Thymus (tissue), 14 donors: ENCODE results near the gene CAPS. TPM values are rescaled to one million over a fixed set of nuclear protein-coding genes. Genes with fewer than 3 reads are reported as not detected.
"Not testable (repeated sequence)": the region's sequence is repeated elsewhere in the genome, so short reads cannot be mapped to it uniquely, and the experiment has no call there.

Experiments
- DNase-seq, 9 donors: peaks; one replicate each; pipeline ENCODE4 v3.0.0-alpha.2; 2013; ENCODE audit warnings: low spot score in 9 of 9, low read depth in 6 of 9, missing footprints in 1 of 9
- H3K27ac ChIP-seq, 2 donors: one replicate each; pipeline ENCODE4 v1.5.1; 2013; ENCODE audit warnings: control low read depth in 1 of 2, low read depth in 1 of 2, low read length in 1 of 2, mild to moderate bottlenecking in 1 of 2, moderate library complexity in 1 of 2
- H3K27me3 ChIP-seq, 2 donors: one replicate each; pipeline ENCODE4 v1.5.1; 2013; ENCODE audit warnings: low read length in 1 of 2; ENCODE audit not compliant: control insufficient read depth in 2 of 2, insufficient read depth in 1 of 2
- H3K36me3 ChIP-seq, 2 donors: one replicate each; pipeline ENCODE4 v1.5.1; 2013; ENCODE audit warnings: low read length in 1 of 2, mild to moderate bottlenecking in 1 of 2, moderate library complexity in 1 of 2; ENCODE audit not compliant: control insufficient read depth in 2 of 2, insufficient read depth in 2 of 2
- H3K4me1 ChIP-seq, 2 donors: one replicate each; pipeline ENCODE4 v1.5.1; 2013; ENCODE audit warnings: low read length in 2 of 2; ENCODE audit not compliant: control insufficient read depth in 2 of 2, insufficient read depth in 2 of 2
- H3K4me3 ChIP-seq, 2 donors: one replicate each; pipeline ENCODE4 v1.5.1; 2013; ENCODE audit warnings: low read length in 2 of 2, control low read depth in 1 of 2, mild to moderate bottlenecking in 1 of 2
- H3K9me3 ChIP-seq, 2 donors: one replicate each; pipeline ENCODE4 v1.5.1; 2013; ENCODE audit warnings: low read length in 1 of 2, mild to moderate bottlenecking in 1 of 2; ENCODE audit not compliant: control insufficient read depth in 2 of 2, insufficient read depth in 1 of 2
- WGBS: extraction: QIAGEN DNeasy Blood & Tissue Kit; methylation state at CpG from one replicate; pipeline ENCODE4 v1.1.7; 2013; 5-methylcytosine and 5-hydroxymethylcytosine counted together
- long read RNA-seq, 10 donors: transcript quantifications; one replicate each; lab custom pipeline, GENCODE V29; 2026
- polyA plus RNA-seq: library from polyadenylated mRNA; stranded (reverse); fragments of 200-250 nt; gene quantifications from one replicate; pipeline ENCODE4 v1.2.3, GENCODE V29; 2013
- total RNA-seq: library from RNA; stranded (reverse); fragments of 120-200 nt; gene quantifications from one replicate; pipeline ENCODE4 v1.2.4, GENCODE V29; 2013
- donor health status: healthy.

The CAPS gene
- 6.5 TPM for total RNA-seq
- 70.4 TPM for polyA plus RNA-seq
- long read RNA-seq, donor 1, partial matches to known transcripts, result 0 of 1 reads
- long read RNA-seq, donor 1, other reads (novel, unspliced or antisense), result 0 of 1 reads
- long read RNA-seq, donor 2, transcript CAPS-203 (5 exons, 3,750 nt), result major isoform, 32 of 43 reads
- long read RNA-seq, donor 2, partial matches to known transcripts, result 7 of 43 reads
- long read RNA-seq, donor 2, other reads (novel, unspliced or antisense), result 0 of 43 reads
- long read RNA-seq, donor 3, transcript CAPS-203 (5 exons, 3,750 nt), result major isoform, 8 of 8 reads
- long read RNA-seq, donor 3, partial matches to known transcripts, result 0 of 8 reads
- long read RNA-seq, donor 3, other reads (novel, unspliced or antisense), result 0 of 8 reads
- long read RNA-seq, donor 4, partial matches to known transcripts, result 0 of 1 reads
- long read RNA-seq, donor 4, other reads (novel, unspliced or antisense), result 0 of 1 reads
- long read RNA-seq, donor 5, transcript CAPS-203 (5 exons, 3,750 nt), result major isoform, 9 of 11 reads
- long read RNA-seq, donor 5, partial matches to known transcripts, result 0 of 11 reads
- long read RNA-seq, donor 5, other reads (novel, unspliced or antisense), result 0 of 11 reads
- long read RNA-seq, donor 6, partial matches to known transcripts, result 0 of 2 reads
- long read RNA-seq, donor 6, other reads (novel, unspliced or antisense), result 0 of 2 reads
- long read RNA-seq, donor 7, partial matches to known transcripts, result 0 of 1 reads
- long read RNA-seq, donor 7, other reads (novel, unspliced or antisense), result 0 of 1 reads
- long read RNA-seq, donor 8, partial matches to known transcripts, result 0 of 2 reads
- long read RNA-seq, donor 8, other reads (novel, unspliced or antisense), result 0 of 2 reads
- long read RNA-seq, donor 9, partial matches to known transcripts, result 0 of 2 reads
- long read RNA-seq, donor 9, other reads (novel, unspliced or antisense), result 0 of 2 reads
- long read RNA-seq, donor 10, result 0 reads

DNA sequence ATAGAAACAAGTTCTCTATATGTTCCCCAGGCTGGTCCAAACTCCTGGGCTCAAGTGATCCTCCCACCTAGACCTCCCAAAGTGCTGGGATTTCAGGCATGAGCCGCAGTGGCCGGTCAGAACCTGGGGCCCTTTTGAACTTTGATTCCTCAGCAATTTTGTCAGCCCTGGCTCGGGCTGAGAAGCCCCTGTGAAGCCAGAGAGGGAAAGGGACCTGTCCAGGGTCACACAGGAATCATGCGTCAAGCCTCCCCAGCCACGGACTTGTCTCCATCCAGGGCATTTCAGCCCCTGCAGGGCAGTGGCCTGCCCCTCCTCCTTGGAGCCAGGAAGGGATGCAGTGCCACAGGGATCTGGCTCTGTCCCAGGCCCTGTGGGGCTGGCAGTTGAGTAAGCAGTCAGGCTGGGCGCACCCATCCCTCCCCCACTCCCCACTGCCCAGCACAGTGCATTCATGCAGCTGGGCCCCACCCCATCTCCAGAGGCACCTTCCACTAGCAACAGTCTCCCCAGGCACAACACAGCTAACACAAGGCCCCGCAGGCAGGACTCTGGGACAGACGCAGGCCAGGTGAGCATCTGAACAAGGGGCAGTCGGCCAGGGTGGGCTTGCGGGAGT is at the start of gene CAPS:
CAPS (plus strand) TSS at position 516 of the 619 bp plus-strand sequence. CDS start 153 bp downstream, outside the sequence.
- H3K9me3 ChIP-seq, result no peaks in the 10 kb centered on the region
- peaks cover 0 to 3% of the 10 kb centered on the region in 2 donors for H3K4me1 ChIP-seq
- H3K36me3 ChIP-seq, result peaks cover 45 to 69% of the 10 kb centered on the region in 2 donors
- H3K4me3 ChIP-seq, result no peak within 1 kb of the TSS
- 96% methylated on average over 10 of the region's 10 CpGs for WGBS
- no peak within 1 kb of the TSS for H3K27ac ChIP-seq
- no peaks in the 10 kb centered on the region for H3K27me3 ChIP-seq
- no peak for DNase-seq

DNA sequence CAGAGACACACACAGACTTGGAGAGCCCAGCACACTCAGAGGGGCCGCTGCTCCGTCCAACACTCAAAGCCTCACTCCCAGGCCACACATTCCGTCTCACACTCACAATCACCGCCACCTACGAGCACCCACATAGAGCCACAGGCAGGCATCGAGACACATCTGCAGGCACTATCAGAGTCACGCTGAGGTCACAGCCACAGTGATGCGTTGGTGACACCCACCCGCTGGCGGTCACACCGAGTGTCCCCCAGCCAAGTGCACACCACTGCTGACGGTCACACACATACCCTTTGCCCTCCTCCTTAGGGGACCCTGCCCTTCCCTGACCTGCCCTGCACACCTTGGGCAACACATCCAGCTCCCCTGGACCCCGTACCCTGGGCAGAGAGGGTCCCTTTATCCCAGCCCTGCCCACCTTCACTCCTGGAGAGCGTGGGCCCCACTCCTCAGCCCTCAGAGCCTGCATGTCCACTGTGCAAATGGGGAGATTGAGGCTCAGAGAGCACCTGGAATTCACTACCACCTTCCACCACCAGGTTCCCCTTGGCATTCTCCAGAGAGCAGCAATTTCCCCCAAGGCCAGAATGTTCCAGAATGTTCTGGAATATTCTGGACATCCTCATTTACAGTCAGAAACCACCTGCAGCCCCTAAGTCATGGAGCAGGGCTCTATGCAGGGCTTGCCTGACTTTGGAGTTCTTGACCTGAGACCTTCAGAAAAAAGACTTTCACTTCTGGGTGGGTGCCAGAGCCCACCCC is 49.1 kb upstream of the CAPS start:
- 94% methylated on average over 14 of the region's 14 CpGs for WGBS
- Histone ChIP-seq H3K27ac (no peak overlapping the region), H3K4me3 (no peak overlapping the region), H3K4me1 (no peaks in the 10 kb centered on the region), H3K27me3 (no peaks in the 10 kb centered on the region), H3K9me3 (no peaks in the 10 kb centered on the region), H3K36me3 (no peaks in the 10 kb centered on the region)
- peak in 1 of 9 donors; percentile 6 for DNase-seq

DNA sequence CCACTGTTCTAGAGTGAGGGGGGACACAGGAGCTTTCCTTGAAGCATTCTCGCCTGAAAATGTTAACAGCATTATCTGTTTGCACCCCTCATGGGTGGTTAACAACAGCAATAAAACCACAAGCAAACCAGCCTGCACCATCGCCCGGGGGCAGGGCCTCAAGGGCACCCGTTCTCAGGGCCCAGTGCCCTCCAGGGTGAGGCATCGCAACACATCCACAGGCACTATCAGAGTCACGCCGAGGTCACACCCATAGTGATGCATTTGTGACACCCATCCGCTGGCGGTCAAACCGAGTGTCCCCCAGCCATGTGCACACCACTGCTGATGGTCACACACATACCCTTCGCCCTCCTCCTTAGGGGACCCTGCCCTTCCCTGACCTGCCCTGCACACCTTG is 48.3 kb upstream of the CAPS start:
- Histone ChIP-seq H3K27ac (no peak overlapping the region), H3K4me1 (no peaks in the 10 kb centered on the region), H3K9me3 (no peaks in the 10 kb centered on the region), H3K36me3 (no peaks in the 10 kb centered on the region), H3K27me3 (no peaks in the 10 kb centered on the region), H3K4me3 (no peak overlapping the region)
- WGBS, result 91% methylated on average over 11 of the region's 11 CpGs
- DNase-seq, result no peak

DNA sequence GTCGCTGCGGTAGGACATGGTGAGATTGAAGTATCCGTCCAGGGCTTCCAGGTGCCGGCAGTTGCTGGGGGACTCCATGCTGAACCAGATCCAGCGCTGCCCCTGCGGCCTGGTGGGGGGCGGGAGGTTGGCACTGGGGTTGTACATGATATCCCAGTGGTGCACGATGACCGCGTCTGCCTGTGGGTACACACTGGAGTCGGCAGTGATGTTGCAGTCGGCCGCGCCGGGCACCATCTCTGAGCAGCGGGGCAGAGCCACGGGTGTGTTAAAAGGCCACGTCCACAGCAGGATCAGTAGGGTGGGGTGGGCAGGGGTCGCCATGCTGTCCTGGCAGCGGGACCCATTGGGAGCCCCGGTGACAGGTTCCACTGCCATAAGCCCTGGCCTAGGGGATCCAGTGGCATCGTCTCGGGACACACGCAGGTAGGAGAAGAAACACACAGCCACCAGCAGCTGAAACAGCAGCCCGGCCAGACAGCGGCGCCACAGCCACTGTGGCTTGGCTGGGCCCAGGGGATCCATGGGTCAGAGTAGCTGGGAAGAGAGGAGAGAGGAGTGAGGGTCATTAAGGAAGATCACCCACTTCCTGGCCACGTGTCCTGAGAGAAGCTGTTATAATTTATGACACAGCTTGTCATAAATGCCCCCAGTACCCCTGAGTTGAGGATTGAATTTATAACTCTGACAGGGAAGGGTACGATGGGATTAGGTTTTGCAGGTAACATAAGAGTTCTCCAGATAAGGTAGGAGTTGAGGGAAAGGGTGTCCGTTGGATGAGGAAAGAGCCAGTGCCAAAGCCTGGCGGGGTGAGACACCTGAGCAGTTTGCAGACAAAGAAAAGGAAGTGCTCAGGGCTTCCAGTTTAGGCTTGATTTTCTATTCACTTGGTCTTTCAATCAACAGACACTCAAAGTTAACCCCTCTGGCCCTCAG is 46.6 kb upstream of the CAPS start:
- 89% methylated on average over 31 of the region's 31 CpGs for WGBS
- Histone ChIP-seq H3K4me1 (no peaks in the 10 kb centered on the region), H3K9me3 (no peaks in the 10 kb centered on the region), H3K36me3 (no peaks in the 10 kb centered on the region), H3K27ac (no peak overlapping the region), H3K4me3 (no peak overlapping the region), H3K27me3 (no peaks in the 10 kb centered on the region)
- no peak for DNase-seq

DNA sequence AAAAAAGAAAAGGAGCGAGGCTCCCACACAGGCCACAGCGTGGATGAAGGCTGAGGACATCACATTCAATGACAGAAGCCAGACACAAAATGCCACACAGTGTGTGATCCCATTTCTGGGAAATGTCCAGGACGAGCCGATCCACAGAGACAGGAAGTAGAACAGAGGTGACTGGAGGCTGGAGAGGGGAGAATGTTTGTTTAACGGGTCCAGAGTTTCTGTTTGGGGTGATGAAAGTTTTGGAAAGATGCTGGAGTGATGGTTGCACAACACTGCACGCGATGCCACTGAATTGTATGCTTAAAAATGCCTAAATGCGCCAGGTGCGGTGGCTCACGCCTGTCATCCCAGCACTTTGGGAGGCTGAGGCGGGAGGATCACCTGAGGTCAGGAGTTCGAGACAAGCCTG is 43.1 kb upstream of the CAPS start:
- 90% methylated on average over 12 of the region's 12 CpGs for WGBS

DNA sequence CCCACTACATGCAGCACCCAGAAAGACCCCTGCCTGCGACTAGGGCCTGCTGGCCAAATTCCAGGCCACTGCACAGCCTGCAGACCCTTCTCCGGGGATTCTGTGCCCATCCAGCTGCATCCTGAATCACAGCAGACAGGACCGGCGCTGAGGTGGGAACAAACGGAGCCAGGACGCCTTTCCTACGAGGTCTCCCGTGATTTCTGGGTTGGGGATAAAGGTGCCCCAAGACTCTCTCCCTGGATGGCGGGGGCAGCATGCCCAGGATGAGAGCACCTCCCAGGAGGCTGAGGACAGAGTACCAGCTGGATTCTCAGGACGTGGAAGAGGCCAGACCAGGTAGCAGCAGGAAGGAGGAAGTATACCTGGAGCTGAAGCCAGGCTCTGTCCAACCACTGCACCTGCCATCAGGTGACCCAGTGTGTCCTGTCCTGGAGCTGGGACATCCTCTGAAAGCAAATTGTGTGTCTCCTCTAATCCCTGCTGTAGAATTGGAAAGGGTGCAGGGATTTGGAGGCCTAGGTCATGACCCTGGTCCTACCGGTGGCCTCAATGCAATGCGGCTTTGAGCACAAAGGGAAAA is 40.3 kb upstream of the CAPS start:
- no peaks in the 10 kb centered on the region for H3K36me3 ChIP-seq
- no peaks in the 10 kb centered on the region for H3K4me1 ChIP-seq
- no peak overlapping the region for H3K27ac ChIP-seq
- no peaks in the 10 kb centered on the region for H3K9me3 ChIP-seq
- H3K27me3 ChIP-seq, result peaks cover 0 to 14% of the 10 kb centered on the region in 2 donors
- no peak overlapping the region for H3K4me3 ChIP-seq
- no peak for DNase-seq
- 96% methylated on average over 12 of the region's 12 CpGs for WGBS

More for the DNA sequence above, 43.1 kb upstream of the CAPS start:
- Histone ChIP-seq H3K4me3 (no peak overlapping the region), H3K36me3 (no peaks in the 10 kb centered on the region), H3K27ac (no peak overlapping the region), H3K4me1 (no peaks in the 10 kb centered on the region), H3K27me3 (no peaks in the 10 kb centered on the region), H3K9me3 (no peaks in the 10 kb centered on the region)
- no peak for DNase-seq

DNA sequence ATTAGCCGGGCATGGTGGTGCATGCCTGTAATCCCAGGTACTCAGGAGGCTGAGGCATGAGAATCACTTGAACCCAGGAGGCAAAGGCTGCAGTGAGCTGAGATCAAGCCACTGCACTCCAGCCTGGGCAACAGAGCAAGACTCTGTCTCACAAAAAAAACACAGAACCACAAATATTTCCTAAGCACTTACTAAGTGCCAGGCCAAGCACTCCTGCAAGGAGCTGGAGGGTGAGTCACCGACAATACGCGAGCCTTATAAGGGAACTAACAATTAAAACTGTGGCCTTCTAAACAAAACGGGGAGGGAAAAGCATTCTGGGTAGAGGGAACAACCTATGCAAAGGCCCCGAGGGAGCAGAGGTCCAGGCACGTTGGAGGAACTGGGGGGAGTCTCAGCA is 39.6 kb upstream of the CAPS start:
- 88% methylated on average over 7 of the region's 7 CpGs for WGBS
- not testable (repeated sequence) for H3K36me3 ChIP-seq, H3K27ac ChIP-seq, H3K4me1 ChIP-seq, H3K4me3 ChIP-seq, H3K9me3 ChIP-seq, DNase-seq
- H3K27me3 ChIP-seq, result peaks cover 0 to 22% of the 10 kb centered on the region in 2 donors
